HG02610 (cell line): Measurements from ENCODE around the gene CMTM8.

Source experiments
- ATAC-seq: cut with Tn5 transposase; IDR thresholded peaks from one replicate; pipeline ENCODE4 v1.9.1; 2021; ENCODE audit warnings: mild to moderate bottlenecking, moderate library complexity; ENCODE audit not compliant: unreplicated experiment

Gene CMTM8

DNA sequence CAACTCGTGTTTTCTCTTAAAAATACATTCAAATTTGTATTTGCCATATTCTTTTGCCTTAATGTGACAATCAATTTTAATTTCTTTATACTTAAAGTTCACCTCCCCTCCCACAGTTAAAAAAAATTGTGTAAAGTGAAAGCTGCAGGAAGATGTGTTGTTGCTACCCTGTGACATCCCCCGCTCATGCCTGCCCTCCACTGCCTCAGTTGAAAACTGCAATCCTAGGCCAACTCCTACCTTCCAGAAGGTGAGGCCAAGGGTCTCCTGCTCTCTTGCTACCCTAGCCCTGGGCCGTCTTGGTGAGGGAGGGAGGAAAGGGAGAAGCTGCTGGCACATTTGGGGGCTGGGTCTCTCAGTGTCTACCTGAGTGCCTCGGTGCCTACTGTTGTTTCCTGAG is 96.2 kb downstream of the CMTM8 start:
- ATAC-seq, result no peak

DNA sequence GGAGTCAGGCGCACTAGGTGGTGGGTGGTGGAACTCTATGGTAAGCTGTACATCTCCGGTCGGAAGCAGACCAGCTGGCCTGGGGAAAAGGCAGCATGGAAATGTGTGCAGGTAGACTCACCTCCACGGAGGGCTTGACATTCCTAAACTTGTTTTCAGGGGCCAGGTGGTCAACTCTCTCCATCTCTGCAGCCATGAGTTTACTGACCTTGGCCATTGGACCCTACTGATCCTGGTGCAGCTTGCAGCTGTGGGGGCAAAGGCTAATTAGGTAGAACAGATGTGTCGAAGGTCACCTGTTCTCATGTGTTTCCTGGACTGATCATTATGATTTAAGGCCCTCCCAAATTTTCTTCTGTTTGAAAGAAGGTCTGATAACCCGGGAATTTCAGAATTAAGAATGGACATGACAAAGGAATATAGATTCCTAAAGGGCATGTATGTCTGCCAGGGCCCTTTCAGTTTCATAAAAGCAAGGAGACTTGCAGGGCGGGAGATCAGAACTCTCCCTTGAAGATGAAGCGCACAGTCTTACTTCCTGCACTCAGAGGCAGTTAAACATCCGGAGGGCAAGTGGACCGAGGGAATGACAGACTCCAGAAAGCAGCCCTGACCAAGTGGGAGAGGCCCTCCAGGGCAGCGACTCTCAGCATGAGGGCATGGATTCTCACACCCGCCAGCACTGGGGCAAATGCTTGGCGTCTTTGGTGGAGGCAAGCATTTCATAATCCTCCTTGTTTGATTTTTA is 97.1 kb downstream of the CMTM8 start:
- no peak for ATAC-seq

DNA sequence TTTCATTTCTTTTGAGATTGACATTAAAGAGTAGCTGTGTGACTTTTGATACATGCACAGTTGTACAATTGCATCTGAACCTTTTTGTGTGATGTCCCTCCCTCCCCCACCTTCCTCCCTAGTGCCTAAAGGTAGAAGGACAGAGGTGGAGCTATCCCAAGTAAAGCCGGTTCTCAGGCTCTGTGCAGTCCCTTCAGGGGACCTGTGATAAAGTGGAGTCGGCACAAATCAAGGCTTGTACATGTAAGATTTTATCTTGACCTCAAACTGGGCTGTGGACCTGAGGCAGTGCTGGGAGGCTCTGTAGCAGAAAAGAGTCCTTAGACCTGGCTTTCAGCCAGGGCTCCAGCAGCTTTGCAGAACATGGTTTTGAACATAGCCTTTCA is 97.6 kb downstream of the CMTM8 start:
- ATAC-seq, result no peak

DNA sequence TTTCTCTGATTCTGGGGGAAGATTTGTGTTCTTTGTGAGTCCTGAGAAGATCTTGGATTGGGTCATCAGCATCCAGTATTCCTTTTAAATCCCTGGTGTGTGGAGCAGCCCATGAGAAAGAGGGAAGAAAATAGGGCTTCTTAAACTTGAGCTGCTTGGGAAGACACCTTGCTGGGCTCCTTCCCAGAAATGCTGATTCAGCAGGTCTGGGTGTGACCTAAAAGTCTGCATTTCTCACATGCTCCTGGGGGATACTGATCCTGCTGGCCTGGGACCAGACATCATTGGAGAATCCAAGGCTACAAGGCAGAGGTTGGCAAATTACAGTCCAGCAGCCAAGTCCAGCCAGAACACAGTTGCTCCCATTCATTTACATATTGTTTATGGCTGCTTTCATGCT is 99.0 kb downstream of the CMTM8 start:
- ATAC-seq, result no peak

DNA sequence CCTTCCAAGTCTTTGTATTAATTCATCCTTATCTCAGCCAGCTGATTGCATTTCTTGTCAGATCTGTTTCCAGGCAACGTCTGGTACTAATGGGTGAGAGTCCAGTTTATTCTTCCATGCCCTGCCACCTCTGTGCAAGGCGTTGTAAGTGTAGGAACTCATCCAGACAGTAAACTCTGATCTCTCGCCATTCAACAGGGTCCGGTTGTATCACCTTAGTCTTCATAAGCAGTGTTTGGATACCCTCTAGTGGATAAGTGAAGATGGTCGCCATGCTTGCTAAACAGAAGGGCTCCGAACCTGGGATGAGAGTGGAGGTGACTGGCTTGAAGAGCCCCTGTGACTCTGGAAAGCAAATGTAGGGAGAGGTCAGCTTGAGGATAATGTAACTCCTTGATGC is 101.6 kb downstream of the CMTM8 start:
- ATAC-seq, result peak; percentile 61

DNA sequence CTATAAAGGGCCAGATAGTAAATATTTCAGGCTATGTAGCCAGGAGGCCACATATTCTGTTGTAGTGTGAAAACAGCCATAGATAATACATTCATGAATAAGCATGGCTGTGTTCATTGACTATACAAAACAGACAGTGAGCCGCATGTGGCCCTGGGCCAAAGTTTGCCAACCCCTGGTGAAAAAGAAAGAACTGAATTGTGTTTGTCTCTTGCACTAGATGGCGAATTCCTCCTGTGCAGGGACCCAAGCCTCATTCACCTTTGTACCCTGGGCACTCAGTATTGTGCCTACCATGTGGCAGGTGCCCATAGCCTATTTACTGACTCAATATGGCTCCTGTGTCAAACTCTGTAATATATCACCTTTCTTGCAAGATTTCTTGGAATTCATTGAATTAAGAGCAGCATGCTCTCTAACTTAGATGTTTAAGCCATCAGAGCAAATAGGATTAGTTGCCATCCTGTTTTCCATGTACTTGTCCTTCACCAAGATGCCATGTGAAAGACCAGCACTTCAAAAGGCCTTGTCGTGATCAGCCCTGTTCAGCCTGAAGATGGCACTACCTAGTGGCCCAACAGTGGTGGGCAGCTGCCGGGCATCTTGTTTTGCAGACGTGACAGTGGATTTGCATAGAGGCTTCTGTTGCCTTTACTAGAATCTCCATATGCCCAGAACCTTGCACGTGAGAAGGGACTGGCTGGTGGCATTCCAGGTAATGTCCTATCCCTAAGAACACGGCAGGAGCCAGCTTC is 102.3 kb downstream of the CMTM8 start:
- no peak for ATAC-seq

DNA sequence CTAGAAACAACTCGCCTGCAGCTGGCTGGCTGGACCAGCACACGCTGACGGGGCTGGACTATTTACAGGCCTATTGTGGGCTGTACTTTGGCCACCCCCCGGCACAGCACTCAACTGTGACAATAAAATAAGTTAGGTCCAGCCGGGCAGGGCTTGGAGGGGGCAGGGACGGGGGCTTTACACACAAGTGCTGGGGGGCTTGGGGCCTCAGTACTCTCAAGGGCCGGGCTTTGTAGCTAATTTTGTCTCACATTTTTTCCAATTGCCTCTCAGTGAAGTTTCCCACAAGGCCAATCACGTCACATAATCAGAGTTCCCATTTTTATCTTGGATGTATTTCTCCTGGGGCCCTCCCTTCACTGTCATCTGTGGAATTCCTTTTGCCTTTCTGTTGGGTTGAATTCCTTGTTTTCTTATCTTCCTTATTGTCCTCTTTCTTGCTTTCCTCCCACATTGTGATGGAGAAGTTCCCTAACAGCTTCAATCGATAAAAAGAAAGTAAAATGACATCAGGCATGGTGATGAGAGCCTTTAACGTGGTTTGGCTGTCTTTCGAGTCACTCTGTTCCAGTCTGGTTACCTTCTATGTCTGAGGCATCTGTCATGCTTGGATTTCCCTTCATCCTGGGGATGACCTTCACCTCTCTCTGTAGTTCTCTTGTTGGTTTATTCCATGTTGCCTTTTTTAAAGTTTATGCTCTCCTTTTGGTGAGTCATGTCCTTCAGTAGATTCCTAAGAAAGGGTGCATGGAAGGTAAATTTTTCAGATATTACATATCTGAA is 109.1 kb downstream of the CMTM8 start:
- no peak for ATAC-seq

DNA sequence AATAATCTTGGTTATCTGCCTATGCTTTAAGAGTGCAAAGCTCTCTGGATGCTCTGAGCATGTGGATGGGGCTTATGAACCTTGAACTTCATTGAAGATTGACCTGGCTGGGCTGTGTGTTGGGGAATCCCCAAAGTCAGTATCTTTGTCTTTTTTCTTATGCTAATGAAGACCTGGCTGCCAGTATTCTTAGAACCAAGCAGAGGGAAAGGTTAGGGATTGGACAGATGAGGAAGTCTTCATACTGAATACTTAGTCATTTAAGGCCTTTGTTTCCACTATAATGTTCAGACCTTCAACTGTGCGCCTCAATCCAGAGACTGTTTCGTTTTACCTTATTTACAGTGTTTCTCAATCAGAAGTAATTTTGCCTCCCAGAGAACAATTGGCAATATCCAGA is 110.7 kb downstream of the CMTM8 start:
- no peak for ATAC-seq

DNA sequence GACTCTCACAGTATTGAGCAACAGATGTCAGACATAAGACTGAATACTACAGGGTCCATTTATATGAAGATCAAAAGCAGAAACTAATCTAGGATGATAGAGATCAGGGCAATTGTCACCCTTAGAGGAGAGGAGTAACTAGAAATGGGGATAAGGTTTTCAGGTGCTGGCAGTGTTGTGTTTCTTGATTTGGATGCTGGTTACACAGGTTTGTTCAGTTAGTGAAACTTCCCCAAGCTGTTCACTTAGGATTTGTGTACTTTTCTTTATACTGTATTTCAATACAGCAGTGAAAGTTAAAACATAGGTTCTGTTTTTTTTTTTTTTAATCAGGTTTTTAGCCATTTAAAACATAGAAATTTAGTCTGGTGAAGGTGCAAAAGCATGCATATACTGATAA is 114.1 kb downstream of the CMTM8 start:
- ATAC-seq, result no peak

DNA sequence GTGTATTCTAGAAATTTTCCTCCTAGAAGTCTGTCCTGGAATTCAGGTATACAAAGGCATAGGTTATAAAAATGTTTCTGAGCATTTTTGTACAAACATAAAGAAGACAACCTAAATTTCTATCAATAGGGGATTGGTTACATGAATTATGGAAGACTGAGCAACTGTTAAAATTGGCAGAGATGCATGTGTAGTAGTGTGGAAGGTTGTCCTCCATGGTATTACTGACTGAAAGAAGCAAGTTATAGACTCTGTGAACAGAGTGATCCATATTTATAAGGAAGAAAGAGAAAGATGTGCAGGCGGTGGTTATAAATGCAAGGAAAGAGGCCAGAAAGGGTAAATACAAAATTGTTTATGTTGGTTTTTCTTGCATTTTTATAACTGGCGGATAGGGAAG is 114.9 kb downstream of the CMTM8 start:
- no peak for ATAC-seq

DNA sequence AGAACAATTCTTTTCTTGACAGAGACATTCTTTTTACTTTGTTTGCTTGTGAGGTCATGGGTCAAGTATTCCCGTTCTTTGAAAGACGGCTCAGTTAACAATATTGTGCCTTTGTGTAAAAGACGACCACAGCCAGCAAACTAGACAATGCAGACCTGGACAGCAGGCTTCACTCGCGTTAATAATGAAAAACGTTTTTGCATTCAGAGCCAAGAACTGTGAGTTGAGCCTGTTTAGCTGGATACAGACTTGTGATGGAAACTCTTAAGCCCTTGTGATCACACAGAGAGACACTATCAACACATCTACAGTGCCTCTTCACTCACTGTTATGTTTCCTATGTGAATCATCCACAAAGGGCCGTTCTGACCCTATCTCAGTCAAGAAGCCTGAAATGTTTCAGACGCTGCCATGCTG is 115.9 kb downstream of the CMTM8 start:
- no peak for ATAC-seq

DNA sequence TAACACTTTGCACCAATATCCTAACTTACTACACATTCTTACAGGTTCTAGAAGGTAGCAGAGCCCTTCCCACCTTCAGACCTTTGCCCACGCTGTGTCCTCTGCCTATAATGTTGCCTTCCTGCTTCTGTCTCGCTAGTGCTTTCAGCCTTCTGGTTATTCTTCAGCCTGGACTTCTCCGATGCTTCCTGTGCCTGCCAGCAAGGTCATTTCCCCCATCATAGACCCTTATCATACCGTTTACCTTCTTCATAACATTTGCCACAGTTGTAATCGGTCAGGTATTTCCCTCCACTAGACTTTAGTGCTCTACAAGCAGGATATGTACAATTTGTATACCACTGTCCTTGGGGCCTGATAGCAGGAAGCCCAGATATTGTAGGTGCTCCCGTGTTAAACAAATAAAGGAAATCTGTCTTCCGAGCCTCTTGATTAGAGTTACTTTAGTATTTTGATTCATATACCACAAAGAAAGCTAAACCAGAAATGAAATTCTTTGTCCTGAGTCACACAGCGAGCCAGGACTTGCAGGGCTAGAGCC is 117.3 kb downstream of the CMTM8 start:
- ATAC-seq, result no peak

DNA sequence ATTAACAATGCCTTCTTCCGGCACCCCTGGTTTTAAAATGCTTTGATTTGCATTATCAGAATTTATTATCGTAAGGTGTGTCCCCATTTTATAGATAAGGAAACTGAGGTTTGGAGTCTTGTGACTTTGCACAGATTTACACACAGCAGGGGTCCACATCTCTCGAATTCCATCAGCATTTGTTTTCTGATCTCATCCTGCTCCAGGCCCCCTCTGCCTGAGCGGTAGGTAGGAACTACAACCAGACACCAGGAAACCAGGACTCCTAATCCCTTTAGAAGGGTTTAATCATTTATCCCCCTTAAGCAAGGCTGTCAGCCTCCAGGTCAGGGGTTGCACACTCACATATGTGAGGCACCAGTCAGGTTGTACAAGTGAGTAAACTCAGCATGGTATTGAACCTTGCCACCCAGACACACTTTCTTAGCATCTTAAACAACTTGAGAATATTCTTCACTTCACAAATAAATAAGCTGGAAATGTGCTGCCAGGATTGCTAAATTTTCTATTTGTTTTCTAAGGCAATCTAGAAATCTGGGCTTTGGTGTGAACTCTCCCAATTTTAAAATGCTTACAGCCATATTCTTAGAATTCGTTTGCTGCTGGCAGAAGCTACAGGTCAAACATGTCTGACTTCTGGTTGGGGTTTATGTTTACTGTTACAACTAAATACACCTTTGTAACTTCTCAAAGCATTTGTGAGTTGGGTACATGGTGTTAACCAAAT is 121.4 kb downstream of the CMTM8 start:
- ATAC-seq, result no peak

DNA sequence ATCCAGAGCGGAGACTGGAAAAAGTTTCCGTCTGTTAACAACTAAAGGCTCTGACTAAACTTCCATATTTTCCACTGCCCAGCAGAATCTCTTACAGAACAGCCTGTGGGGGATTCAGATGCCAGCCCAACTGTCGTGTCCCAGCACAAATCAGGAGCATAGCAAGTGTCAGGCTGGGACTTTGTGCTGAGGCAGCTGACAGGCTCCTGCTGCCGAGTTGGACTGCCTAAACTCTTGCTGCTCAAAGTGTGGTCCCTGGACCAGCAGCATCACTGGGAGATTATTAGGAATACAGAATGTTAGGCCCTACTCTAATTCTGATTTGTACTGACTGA is 122.0 kb downstream of the CMTM8 start:
- ATAC-seq, result no peak

DNA sequence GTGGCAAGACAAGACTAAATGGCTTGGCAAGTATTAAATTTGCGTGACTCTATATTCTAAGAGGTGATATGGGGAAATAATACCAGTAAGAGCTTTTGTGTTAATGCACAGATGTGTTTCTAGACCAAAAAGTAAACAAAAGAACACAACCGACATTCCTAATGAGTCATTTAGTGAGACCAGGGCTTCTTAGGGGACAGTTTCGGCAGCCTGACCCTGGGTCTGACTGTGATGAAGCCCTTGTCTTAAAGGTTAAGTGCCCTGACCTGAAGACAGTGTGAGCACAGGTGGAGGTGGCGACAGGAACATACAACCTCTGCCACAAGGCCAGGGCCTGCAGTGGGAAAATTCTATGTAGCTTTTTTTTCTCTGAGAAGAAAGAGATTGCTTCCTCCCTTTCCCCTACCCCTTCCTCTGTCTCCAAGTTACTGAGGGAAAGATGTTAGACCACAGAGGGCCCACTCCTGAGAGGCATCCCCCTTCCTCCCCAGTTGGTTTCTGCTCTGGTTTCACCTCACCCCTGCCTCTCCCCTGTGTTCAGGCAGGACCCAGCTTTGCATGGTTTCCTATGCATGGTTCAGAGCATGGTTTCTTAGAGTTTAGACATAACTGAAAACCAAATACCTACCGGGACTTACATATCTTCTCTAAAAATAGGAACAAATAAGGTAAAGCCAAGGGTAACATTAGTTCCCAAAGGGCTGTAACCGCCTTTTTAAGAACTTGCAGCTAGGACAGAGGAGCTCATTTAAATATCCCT is 128.3 kb downstream of the CMTM8 start:
- ATAC-seq, result peak; percentile 70

DNA sequence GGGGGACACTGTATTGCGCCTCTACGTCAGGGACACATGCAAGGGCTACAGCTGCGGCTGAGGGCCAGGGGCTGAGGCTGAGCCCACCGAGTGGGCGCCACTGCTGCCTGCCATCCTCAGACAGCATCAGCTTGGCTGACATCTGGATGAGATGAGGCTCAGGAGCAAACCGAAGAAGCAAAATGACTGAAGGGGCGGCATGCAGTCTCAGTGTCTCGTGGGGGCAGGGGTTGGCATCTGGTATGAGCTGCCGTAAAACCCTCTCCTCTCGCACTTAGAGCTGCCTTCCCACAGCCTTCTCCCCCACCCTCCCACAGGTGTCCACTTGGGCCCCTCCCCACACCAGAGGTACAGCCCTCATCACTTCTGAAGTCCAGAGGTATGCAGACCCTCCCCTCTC is 129.0 kb downstream of the CMTM8 start:
- no peak for ATAC-seq

DNA sequence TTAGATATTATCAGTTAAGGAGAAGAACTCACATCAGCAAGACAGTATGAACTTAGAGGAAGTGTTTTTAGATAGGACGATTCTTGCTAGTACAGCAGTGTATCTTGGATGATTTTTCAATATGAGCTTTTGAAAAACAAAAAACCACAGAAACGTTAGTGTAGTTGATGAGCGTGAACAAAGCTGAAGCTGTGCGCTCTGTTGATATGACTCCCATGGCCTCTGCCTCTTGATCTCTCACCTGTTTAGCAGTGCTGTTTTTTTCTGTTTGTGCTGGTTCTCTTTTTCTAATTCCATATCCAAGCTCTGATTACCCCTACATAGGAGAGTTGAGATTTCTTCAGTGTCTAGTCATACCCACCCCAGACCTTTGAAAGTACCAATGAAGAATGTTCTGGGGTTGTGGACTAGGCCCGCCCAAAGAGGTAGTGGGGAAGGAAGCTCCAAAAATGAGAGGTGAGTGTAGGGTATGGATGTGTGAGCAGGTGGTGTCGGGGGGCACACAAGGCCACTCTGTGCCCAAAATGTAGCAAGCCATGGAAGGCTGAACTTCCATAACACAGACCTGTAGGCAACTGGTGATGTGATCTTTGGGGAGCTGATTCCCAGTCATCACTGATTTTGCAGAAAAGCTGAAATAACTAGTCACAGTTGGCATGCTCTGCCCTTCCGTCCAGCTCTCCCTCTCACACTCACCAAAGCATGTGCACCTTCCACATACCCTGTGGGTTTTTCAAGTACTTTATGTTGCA is 133.2 kb downstream of the CMTM8 start:
- peak; percentile 43 for ATAC-seq

DNA sequence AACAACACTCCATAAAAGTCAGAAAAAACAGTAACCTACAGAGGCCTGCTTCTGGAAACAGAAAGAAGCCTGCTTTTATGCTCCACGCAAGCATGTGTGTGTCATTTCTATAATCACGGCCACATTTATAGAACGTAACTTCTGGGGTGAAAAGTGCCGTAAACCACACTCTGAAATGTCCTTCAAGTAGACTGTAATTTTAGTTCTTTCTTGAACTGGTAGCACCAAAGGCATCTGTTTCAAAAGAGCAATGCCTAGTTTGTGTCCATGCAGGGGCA is 133.7 kb downstream of the CMTM8 start:
- ATAC-seq, result no peak

DNA sequence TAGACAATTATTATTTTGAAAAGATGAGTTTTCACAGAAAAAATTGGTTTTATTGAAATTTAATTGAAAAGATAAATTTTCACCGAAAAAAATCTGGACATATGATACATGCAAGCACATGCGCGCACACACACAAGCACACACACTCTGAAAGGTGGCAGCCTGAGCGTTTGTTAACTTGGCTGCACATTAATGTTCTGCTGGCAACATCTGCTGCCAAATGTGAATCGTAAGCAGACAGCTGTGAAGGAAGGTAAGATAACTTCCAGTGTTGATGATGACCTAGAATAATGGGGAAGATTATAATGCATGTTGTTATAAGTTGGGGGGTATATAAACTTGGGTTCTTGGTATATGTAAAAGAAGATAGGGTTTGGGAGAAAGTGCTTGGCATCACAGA is 134.8 kb downstream of the CMTM8 start:
- ATAC-seq, result no peak

DNA sequence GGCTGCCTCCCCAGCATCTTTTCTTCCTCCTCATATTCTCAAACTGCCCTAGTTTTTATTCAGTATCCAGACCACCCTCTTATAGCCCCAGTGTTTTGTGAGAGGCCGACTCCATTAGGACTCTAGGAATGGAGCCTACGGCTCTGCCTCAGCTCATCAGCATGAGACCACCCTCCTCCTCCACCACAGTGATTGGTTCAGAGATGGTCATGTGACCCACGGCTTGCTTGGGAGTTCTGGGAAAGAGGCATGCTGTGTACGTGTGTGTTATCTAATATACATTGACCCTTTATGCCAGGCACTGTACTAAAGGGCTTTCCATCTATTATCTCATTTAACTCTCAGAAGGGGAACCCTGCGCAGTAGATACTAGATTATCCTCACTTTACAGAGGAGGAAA is 135.4 kb downstream of the CMTM8 start:
- ATAC-seq, result no peak
